HG02852 (cell line): ENCODE measurements around the gene ADAMTSL2.

Experiments used
- ATAC-seq: cut with Tn5 transposase; IDR thresholded peaks from one replicate; pipeline ENCODE4 v1.9.1; 2021; ENCODE audit warnings: mild to moderate bottlenecking, moderate library complexity; ENCODE audit not compliant: unreplicated experiment

Gene ADAMTSL2

GRCh38 chr9:133516256-133516960, 18.1 kb upstream of the ADAMTSL2 start:
- ATAC-seq = no peak

- no peak for ATAC-seq
Measured at GRCh38 chr9:133516961-133517350, 17.5 kb upstream of the ADAMTSL2 start.

GRCh38 chr9:133517711-133518110, 16.8 kb upstream of the ADAMTSL2 start:
- ATAC-seq = no peak

GRCh38 chr9:133518200-133518599, 16.3 kb upstream of the ADAMTSL2 start:
- no peak for ATAC-seq

- no peak for ATAC-seq
Measured at GRCh38 chr9:133518706-133519449, 15.6 kb upstream of the ADAMTSL2 start.

GRCh38 chr9:133519693-133520092, 14.8 kb upstream of the ADAMTSL2 start:
- ATAC-seq = no peak

GRCh38 chr9:133520121-133520835, 14.2 kb upstream of the ADAMTSL2 start:
- ATAC-seq = no peak

GRCh38 chr9:133521122-133522072, 13.1 kb upstream of the ADAMTSL2 start:
- ATAC-seq = no peak

GRCh38 chr9:133522073-133522910, 12.2 kb upstream of the ADAMTSL2 start:
- ATAC-seq = no peak

- no peak for ATAC-seq
Measured at GRCh38 chr9:133523106-133523505, 11.4 kb upstream of the ADAMTSL2 start.

GRCh38 chr9:133524146-133524545, 10.4 kb upstream of the ADAMTSL2 start:
- no peak for ATAC-seq

- no peak for ATAC-seq
Measured at GRCh38 chr9:133524679-133525228, 9.8 kb upstream of the ADAMTSL2 start, which contains the start of gene MYMK. TSS of gene MYMK (minus strand) at chr9:133524959. CDS start at chr9:133524844, 115 bp downstream.

- no peak for ATAC-seq
Measured at GRCh38 chr9:133525677-133526076, 8.8 kb upstream of the ADAMTSL2 start.

GRCh38 chr9:133526721-133527321, 7.7 kb upstream of the ADAMTSL2 start:
- ATAC-seq = no peak

- no peak for ATAC-seq
Measured at GRCh38 chr9:133527444-133527920, 7.0 kb upstream of the ADAMTSL2 start.

- ATAC-seq = no peak
Measured at GRCh38 chr9:133528001-133528875, 6.3 kb upstream of the ADAMTSL2 start.

GRCh38 chr9:133528876-133529241, 5.6 kb upstream of the ADAMTSL2 start:
- ATAC-seq = no peak

GRCh38 chr9:133529457-133529856, 5.0 kb upstream of the ADAMTSL2 start:
- ATAC-seq = no peak
